Measurements from ENCODE around the gene CKAP2L.

The CKAP2L gene

GRCh38 chr2:112774536-112775285 lies 10.3 kb upstream of the CKAP2L start:
- no peak for TF ChIP-seq CTCF (IDR thresholded peaks at IDR 0.05; ENCODE audit: control insufficient read depth, extremely low read depth, insufficient read depth)
- no peak for DNase-seq (ENCODE audit: low read depth)
- no peak overlapping the region for H3K4me3 ChIP-seq (ENCODE audit: low read depth, low read length)

GRCh38 chr2:112773556-112773955 lies 9.1 kb upstream of the CKAP2L start:
- TF ChIP-seq CTCF (IDR thresholded peaks at IDR 0.05; ENCODE audit: control insufficient read depth, extremely low read depth, insufficient read depth) = no peak
- no peak for DNase-seq (ENCODE audit: low read depth)
- no peak overlapping the region for H3K4me3 ChIP-seq (ENCODE audit: low read depth, low read length)

DNA sequence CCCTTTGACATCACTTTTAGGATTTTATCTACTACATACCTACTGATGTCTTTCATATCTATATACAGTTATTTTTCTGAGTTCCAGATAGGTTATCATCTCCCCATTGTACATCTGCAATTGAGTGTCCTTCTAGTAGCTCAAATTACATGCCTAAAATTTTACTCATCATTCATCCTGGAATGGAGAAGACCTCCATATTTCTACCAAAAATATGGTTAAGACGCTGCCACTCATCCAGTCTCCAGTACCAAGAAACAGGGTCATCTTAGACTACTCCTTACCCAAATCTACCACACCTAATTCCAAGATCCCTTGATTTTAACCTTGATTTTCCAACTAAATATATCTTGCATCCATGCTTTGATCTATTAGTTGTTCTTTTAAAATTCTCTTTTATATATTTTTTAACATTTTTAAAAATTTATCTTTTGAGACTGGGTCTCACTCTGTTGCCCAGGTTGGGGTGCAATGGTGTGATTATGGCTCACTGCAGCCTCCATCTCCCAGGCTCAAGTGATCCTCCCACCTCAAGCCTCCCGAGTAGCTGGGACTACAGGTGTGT lies 8.6 kb upstream of the CKAP2L start:
- no peak for TF ChIP-seq CTCF (IDR thresholded peaks at IDR 0.05; ENCODE audit: control insufficient read depth, extremely low read depth, insufficient read depth)
- H3K4me3 ChIP-seq (ENCODE audit: low read depth, low read length) = no peak overlapping the region

DNA sequence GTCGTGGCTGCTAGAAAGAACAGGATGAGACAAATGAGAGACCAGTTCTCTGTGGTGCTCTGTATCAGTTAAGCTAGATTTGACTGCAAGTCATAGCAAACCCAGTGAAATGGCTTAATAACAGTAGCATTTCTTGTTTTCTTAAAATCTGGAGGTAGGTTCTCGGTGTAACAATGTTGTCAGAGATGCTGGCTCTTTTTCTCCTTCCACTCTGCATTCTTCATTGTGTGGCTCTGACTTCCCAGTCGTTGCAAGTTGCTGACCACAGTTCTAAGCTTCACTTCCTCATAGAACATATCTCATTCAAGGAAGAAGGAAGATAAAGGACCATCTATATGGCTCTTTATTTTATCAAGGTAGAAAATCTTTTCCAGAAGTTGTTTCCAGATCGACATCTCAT lies 7.9 kb upstream of the CKAP2L start:
- no peak for TF ChIP-seq CTCF (IDR thresholded peaks at IDR 0.05; ENCODE audit: control insufficient read depth, extremely low read depth, insufficient read depth)
- DNase-seq (ENCODE audit: low read depth) = no peak
- H3K4me3 ChIP-seq (ENCODE audit: low read depth, low read length) = no peak overlapping the region

More for the DNA sequence above, 8.6 kb upstream of the CKAP2L start:
- no peak for DNase-seq (ENCODE audit: low read depth)

- DNase-seq (ENCODE audit: low read depth) = no peak
- no peak overlapping the region for H3K4me3 ChIP-seq (ENCODE audit: low read depth, low read length)
- no peak for TF ChIP-seq CTCF (IDR thresholded peaks at IDR 0.05; ENCODE audit: control insufficient read depth, extremely low read depth, insufficient read depth)
Observed at GRCh38 chr2:112768432-112768831, 4.0 kb upstream of the CKAP2L start.

- H3K4me3 ChIP-seq (ENCODE audit: low read depth, low read length) = no peak overlapping the region
- no peak for TF ChIP-seq CTCF (IDR thresholded peaks at IDR 0.05; ENCODE audit: control insufficient read depth, extremely low read depth, insufficient read depth)
- no peak for DNase-seq (ENCODE audit: low read depth)
Observed at GRCh38 chr2:112767693-112768330, 3.4 kb upstream of the CKAP2L start.

Data from LNCaP clone FGC (cell line).